ENCODE measurements around the gene AP1M2.

DNA sequence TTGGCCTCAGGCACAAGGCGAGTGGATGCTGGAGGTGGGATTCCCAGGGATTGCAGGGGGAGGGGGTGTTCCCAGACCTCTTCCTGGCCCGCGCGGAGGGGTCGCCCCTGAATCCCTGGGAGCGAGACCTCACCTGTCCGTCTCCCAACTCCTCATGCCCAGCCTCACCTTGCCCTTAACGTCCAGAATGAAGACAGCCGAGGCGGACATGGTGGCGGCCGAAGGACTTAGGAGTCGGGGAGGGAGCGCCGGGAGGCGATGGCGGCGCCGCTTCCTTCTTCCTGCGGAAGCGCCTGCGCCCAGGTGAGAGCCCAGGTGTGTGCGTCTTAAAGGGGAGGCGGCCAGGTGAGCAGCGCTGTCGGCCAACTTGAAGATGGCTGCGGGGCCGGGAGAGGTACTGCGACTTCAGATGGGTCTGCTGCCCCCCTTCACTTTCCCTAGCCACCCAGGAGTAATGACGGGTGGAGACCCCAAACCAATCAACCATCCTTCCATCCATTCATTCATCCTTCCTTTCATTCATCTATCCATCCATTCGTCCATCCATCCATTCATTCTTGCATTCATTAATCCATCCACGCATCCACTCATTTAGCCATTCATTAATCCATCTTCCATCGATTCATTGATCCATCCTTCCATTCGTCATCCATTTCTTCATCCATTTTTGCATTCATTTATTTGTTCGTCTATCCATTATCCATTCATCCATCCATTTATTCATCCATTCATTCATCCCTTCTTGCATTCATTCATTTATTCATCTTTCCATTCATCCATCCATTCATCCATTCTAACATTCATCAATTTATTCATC is at the start of gene AP1M2:
- TF ChIP-seq TAF1 (IDR thresholded peaks at IDR 0.05; ENCODE audit: borderline replicate concordance, insufficient read depth, low read length), result no peak
- no peak for TF ChIP-seq POLR2AphosphoS5 (IDR thresholded peaks at IDR 0.05; ENCODE audit: low read depth, low read length)
- no peak for TF ChIP-seq REST (IDR thresholded peaks at IDR 0.05; ENCODE audit: insufficient read depth in 1 of 2, low read depth in 2 of 2, low read length in 2 of 2)
- no peak for TF ChIP-seq SIN3A (IDR thresholded peaks at IDR 0.05; ENCODE audit: borderline replicate concordance, insufficient read depth, low read length)

Data from PFSK-1 (cell line).